ENCODE results near the gene FKBP4.
"Not testable (repeated sequence)": the region's sequence is repeated elsewhere in the genome, so short reads cannot be mapped to it uniquely, and the experiment has no call there.

Gene FKBP4, protein sequence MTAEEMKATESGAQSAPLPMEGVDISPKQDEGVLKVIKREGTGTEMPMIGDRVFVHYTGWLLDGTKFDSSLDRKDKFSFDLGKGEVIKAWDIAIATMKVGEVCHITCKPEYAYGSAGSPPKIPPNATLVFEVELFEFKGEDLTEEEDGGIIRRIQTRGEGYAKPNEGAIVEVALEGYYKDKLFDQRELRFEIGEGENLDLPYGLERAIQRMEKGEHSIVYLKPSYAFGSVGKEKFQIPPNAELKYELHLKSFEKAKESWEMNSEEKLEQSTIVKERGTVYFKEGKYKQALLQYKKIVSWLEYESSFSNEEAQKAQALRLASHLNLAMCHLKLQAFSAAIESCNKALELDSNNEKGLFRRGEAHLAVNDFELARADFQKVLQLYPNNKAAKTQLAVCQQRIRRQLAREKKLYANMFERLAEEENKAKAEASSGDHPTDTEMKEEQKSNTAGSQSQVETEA

DNA sequence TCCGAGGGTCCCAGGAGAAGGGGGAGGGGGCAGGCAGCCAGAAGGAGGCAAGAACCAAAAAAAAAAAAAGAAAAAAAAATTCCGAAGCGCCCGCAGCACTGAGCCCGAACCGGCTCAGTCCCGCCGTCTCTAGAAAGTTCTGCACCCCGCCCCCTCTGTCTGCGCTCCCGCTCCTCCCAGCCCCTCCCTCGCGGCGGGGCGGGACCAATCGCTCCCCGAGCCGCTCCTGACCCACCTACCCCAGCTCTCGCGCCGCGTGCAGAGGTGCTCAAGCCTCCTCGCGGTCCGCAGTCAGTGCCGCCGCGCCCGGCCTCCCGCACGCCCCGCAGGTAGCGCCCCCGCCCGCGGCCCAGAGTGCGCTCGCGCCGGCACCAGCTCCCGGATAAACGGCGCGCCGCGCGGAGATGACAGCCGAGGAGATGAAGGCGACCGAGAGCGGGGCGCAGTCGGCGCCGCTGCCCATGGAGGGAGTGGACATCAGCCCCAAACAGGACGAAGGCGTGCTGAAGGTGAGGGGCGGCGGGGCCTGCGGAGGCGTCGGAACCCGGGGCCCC is at the start of gene FKBP4:
TSS of gene FKBP4 (plus strand) at position 235 of the 554 bp plus-strand sequence. CDS start at position 405, 170 bp downstream.
- FAIRE-seq (peak; percentile 92), DNase-seq (ENCODE audit: insufficient read length, low spot score) (peak; percentile 97)

DNA sequence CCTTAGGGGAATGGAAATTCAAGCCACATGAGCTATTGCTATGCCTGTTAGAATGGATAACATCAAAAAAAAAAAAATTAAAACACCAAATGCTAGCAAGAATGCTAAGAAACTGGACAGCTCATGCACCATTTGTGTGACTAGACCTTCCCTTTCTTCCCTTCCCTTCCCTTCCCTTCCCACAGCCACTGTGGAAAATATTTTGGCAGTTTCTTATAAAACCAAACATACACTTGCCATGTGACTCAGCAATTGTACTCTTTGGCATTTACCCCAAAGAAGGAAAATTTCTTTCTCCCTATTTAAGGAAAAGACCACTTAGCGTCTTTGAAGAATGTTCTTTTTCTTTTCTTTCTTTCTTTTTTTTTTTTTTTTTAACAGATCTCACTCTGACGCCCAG is 49.1 kb upstream of the FKBP4 start:
- DNase-seq (ENCODE audit: insufficient read length, low spot score) (no peak), FAIRE-seq (no peak)

DNA sequence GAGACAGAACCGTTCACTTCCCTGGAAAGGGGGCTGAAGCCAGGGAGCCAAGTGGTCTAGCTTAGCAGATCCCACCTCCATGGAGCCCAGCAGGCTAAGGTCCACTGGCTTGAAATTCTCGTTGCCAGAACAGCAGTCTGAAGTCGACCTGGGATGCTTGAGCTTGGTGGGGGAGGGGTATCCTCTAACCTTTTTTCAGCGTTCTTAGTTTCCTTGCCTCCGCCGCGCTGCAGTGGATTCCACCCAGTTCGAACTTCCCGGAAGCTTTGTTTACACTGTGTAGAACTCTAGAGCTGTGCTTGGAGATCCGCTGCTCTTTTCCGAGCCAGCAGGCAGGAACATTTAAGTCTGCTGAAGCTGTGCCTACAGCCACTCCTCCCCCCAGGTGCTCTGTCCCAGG is 45.2 kb upstream of the FKBP4 start:
- FAIRE-seq (no peak), DNase-seq (ENCODE audit: insufficient read length, low spot score) (no peak)

DNA sequence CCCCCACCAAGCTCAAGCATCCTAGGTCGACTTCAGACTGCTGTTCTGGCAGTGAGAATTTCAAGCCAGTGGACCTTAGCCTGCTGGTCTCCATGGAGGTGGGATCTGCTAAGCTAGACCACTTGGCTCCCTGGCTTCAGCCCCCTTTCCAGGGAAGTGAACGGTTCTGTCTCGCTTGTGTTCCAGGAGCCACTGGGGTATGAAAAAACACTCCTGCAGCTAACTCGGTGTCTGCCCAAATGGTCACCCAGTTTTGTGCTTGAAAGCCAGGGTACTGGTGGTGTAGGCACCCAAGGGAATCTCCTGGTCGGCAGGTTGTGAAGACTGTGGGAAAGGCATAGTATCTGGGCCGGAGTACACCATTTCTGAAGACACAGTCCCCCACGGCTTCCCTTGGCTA is 44.6 kb upstream of the FKBP4 start:
- FAIRE-seq, result no peak
- DNase-seq (ENCODE audit: insufficient read length, low spot score), result no peak

DNA sequence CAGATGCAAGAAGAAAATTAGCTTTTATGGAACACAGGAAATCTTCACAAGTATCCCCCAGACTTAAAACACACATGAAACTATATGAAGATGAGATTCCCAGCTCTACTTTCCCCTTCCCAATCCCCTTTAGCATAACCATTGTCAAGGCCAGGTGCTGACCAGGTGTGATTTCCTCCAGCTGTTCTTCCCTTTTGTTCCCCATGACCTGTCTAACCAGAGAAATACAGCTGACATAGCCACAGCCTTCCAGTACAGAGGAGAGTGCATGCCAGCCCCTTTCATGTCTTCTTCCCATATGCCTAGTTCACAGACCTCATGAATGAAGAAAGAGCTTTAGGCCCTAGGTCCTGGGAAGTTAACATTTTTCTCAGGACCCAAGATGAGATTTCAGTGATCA is 43.5 kb upstream of the FKBP4 start:
- DNase-seq (ENCODE audit: insufficient read length, low spot score) (no peak), FAIRE-seq (no peak)

DNA sequence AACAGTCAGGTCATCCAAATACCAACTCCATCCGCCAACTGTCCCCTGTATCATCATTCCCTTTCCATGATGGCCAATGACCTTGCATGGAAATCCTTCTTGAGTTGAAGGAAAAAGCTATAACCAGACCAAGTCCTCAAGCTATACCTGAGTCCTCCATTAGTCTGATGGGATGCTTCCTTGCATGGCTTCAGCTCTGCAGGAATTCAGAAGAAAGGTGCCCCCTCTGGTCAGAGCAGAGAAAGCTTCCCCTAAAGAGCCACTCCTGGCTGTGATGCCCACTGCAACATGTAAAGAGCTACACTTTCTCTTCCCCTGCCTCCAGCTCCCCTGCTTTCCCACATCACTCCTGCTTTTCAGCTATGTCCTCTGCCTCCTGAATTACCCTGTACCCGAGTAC is 43.1 kb upstream of the FKBP4 start:
- DNase-seq (ENCODE audit: insufficient read length, low spot score), result no peak
- FAIRE-seq, result no peak

DNA sequence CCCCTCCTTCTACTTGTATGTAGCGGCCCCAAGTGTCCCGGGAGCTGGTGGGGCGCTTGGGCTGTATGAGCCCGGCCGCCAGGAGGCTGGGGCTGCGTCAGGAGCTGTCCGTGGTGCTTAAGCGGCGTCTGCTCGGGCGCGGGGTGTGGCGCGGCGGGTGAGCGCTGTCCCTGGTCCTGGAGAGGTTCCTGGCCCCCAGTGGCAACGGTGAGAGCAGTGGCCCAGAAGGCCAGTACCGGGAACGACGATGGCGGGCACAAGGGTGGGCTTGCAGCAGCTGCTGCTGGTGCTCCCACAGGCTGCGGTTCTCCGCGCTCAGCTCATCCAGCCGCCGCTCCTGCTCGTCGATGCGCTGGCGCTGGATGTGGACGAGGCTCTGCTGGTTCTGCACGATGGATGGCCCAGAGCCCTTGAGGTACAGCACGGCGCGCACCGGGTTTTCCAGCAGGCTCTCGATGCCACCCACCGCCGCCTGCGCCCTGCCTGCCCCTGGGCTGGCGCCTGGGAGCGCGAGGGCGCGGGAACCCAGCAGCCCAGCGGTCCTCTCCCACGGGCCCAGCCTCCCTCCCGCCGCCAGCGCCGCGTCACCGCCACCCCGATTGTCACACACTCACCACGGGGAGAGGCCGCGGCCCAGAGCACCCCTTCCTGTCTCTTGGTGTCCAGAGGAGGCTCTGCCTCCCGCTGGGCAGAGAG is 41.9 kb upstream of the FKBP4 start:
- FAIRE-seq, result no peak
- peak; percentile 58 for DNase-seq (ENCODE audit: insufficient read length, low spot score)

DNA sequence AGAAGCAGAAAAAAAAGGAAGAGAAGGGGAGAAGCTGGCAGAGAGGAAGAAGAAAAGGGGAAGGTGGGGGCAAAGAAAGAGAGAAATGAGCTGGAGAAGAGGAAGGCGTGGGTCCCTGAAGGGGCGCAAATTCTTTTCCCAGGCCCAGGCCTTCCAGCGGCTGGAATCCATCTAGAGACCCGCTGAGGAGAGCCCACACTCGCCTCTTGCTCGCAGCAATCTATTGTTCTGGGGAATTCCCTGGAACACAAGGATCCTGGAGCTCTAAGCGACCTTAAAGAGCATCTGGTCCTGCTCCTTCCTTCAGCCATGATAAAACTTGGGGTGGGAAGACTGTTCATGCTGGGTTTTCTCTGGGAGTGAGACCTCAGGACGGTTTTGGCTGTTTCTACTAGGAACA is 41.2 kb upstream of the FKBP4 start:
- FAIRE-seq, result no peak
- DNase-seq (ENCODE audit: insufficient read length, low spot score), result no peak

DNA sequence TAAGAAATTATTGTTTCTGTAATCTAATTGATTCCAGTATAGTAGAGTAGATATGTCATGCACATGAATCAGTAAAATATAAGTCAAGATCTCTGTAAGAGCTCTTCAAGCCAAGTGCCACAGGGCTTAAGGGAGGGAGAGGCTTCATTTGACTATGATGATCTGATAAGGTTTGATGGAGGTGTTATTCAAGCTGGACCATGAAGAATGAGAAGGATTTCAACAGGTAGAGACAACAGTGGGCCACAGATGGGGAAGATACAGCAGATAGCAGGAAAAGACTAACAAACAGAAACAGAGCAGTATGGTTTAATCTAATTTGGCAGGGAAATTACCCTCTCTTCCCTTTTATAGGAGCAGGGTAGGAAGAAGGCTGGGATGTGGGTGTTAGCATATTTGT is 40.6 kb upstream of the FKBP4 start:
- DNase-seq (ENCODE audit: insufficient read length, low spot score) (no peak), FAIRE-seq (no peak)

DNA sequence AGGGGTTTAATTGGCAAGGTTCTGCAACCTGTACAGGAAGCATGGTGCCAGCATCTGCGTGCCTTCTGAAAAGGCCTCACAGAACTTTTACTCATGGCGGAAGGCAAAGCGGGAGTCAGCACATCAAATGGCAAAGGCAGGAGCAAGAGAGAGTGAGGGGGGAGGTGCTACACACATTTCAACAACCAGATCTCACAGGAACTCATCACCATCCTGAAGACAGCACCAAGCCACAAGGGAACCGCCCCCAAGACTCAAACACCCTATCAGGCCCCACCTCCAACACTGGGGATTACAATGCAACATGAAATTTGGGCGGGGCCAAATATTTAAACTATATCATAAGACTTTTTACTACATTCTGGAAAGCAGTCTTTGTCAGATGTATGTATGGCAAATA is 38.0 kb upstream of the FKBP4 start:
- DNase-seq (ENCODE audit: insufficient read length, low spot score) (no peak), FAIRE-seq (no peak)

DNA sequence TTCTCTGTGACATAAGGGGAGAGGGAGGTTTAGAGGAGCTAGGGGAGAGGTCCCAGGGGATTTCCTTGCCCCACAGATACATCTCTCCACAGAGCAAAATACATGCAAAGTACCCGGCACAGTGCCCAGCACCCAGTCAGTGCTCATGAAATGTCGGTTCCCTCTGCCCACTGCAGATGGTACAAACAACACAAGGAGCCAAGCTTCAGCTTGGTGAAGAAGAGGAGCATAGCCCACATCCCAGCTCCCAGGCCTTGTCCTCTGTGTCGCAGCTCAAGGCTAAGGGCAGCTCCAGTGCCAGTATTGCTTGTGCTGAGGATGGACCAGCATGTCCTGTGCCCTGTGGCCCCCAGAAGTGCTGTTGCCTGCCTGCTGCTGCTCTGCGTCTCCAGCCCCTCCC is 35.0 kb upstream of the FKBP4 start:
- no peak for DNase-seq (ENCODE audit: insufficient read length, low spot score)
- no peak for FAIRE-seq

DNA sequence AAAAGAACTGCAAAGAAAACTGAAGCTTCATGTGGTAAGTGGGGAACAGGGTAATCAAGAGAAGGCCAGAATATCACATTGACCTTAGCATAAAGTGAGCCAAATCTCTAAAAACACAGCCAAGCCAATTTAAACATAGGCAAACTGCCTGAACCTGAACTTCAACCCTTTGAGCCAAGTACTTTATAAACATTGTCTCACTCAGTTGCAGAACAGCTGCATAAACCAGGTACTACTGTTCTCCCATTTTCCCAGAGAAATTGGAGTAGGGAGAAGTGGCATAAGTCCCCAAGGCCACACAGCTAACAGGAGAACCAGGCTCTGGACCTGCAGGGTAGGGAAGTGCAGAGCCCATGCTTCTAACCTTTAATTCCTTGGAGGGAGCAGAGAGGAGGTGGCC is 30.4 kb upstream of the FKBP4 start:
- FAIRE-seq (no peak), DNase-seq (ENCODE audit: insufficient read length, low spot score) (no peak)

DNA sequence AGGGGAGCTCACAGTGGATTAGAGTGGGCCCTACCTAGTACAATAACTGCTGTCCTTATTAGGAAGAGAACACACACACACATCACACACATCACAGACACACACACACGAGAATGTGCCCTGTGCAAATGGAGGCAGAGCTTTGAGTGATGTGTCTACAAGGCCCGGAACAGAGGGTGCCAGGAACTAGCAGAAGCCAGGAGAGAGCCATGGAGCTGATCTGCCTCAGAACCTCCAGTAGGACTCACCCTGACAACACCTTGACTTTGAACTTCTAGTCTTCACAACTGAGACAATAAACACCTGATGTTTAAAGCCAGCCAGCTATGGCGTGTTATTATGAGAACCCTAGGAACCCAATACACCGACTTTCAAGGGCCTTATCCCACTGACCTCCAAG is 29.7 kb upstream of the FKBP4 start:
- FAIRE-seq (no peak), DNase-seq (ENCODE audit: insufficient read length, low spot score) (no peak)

DNA sequence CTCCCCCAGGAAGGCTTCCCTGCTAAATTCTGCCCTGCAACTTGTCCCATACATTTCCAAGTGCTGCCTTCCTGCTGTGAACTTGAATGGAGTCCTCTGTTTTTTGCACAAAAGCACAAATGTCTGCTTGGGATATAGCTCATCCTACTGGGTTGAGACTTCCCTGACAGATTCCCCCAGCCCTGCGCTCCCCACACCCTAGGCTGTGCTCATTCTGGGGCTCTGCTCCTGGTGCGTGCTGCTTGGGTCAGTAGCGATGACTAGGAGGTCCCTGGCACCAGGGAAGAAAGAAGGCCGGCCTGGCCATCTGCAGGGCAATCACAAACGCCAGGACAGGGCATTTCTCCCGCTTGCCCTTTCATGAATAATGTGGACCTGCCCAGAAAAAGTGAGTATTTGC is 29.2 kb upstream of the FKBP4 start:
- DNase-seq (ENCODE audit: insufficient read length, low spot score), result no peak
- FAIRE-seq, result no peak

DNA sequence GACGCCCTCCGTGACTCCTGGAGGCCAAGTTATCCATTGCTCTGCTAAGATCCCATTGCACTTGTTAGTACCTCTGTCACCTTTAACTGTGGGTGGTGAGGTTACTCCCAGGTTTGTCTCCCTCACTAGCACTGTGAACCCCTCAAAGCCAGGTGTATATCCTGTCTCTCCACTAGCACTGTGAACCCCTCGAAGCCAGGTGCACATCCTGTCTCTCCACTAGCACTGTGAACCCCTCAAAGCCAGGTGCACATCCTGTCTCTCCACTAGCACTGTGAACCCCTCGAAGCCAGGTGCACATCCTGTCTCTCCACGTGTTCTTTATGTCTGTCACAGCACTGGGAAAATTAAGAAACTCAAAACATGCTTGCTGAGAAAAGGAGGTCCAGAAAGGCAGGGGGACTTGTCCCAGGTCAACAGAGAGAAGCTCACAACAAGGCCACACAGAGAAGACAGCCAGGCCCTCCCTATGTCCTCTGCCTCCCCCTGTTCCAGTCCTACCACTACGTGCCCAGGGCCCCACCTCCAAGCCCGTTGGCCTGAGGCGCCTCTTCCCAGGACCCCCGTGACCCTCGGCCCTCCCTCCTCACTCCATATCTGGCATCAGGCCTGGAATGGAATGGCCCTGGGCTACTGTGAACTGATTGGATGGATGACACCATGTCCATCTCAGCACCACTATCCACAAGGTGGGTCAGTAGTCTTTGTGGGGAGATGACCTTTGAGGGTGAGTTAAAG is 26.4 kb upstream of the FKBP4 start:
- no peak for DNase-seq (ENCODE audit: insufficient read length, low spot score)
- no peak for FAIRE-seq

DNA sequence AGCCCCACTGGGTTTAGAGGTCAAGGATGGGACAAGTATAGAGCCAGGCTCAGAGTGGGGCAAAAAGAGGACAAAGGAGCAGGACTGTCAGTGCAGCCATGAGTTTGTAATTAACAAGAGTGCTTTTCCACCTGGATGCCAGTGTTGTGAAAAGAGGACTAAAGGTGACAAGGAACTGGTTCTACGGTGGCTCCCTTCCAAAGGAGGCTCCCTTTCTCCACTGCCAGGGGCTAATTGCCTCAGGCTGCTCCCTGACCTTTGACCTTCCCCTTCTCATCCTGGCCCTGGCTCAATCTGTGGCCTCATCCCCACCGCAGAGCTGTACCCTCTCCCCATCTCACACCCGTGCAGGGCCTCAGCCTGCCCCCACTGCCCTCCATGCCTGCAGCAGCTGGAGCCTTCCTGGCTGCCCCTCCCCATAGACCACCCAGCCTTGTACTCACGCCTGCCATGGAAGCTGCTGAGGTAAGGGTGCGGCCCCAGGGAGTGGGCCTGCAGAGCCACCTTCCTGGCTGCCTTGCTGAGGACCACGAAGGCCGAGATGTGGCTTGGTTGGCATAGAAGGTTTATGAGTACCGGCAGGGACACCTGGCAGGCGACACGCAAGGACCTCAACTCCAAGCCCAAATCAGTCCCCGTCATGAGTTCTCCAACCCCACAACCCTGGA is 24.8 kb upstream of the FKBP4 start:
- no peak for FAIRE-seq
- DNase-seq (ENCODE audit: insufficient read length, low spot score), result no peak

DNA sequence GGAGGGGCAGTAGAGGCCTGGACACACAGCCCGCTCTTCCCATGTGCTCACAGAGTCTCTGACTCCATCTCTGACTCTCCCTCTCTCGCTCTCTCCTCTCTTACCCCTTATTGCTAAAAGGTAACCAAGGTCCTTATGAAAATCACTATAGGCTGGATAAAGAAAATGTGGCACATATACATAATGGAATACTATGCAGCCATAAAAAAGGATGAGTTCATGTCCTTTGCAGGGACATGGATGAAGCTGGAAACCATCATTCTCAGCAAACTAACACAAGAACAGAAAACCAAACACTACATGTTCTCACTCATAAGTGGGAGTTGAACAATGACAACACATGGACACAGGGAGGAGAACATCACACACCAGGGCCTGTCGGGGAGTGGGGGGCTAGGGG is 24.2 kb upstream of the FKBP4 start:
- FAIRE-seq; DNase-seq (ENCODE audit: insufficient read length, low spot score): not testable (repeated sequence)

DNA sequence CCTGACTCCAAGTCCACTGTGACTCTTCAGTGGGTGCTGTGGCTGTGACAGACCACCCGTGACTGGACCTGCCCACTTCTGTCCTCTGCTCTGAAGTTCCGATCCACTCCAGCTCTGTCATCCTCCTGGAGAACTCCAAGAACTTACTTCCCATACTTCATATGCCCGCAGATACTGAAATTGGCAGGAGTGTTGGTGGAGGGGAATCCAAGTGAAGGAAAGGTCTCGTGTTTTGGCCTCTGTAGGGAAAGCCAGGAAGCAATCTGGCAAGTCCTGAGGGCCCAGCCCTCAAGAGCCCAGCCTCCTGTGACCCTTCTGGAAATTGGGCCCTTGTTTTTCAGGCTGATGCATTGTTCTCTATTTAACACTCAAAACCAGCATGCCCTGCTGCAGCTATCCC is 22.4 kb upstream of the FKBP4 start:
- no peak for FAIRE-seq
- no peak for DNase-seq (ENCODE audit: insufficient read length, low spot score)

DNA sequence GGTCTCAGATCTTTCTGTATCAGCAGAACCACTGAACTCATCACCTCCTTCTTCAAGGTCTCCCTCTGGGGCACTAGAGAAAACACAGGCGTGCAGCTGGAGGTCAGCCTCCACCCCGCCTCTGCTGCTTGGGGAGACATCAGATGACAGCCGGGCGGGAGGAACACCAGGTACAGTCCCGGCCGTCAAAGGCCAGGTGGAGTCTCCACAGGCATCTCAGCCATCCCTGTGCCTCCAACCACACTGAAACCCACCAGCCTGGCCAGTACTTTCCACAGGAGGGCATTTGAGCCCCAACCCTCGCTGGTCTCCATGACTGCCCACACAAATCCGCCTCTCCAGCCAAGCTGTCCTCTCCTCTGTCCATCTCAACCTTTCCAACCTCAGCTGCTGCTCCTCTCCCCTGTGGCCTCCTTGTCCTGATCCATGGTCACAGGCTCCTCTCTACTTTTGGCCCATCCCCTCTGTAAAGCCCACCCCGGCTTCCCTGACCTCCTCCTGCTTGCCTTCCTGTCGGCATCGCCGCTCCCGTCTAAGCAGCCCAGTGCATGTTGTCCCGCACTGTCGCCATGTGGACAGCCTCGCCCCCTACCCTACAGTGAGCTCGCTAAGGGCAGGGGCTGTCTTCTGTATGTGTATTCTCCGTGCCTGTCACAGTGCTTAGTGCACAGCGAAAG is 21.4 kb upstream of the FKBP4 start:
- no peak for FAIRE-seq
- no peak for DNase-seq (ENCODE audit: insufficient read length, low spot score)

DNA sequence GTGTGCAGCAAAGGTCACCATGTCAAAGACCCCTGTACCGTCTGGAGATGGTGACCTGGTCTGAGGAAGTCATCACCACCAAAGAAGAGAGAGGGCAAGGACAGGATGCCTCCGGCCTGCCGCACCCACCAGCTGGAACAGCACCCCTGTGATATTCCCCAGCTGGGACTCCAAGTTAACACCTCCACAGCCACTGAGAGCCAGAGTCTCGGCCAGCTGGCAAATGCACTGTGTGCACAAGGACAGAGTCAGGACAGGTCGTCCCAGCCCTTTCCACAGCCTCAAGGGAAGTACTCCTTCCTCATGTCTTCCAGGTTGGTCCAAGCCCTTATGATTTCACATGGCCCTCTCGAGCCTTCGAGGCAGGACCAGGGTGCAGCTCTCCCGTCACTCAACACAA is 19.3 kb upstream of the FKBP4 start:
- DNase-seq (ENCODE audit: insufficient read length, low spot score), result no peak
- no peak for FAIRE-seq

Measured in GM19239 (cell line).